Measurements from ENCODE around the gene FLNC.

DNA sequence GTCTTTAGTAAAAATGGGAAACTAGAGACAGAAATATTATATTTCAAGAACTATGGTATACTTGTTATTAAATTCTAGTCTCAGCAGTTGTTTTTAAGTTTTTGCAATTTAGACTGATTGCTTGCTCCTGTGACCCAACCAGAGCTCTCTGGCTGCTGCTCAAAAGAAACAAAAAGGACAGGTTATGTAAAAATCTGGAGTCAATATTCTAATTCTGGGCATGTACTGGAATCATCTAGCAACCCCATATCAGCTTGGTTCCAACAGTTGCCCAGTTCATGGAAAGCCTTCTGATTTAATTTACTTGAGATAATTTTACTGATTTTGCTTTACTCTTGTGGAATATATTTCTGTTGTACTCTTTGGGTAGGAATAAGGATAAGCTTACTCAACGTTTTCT is 70.0 kb downstream of the FLNC start:
- TF ChIP-seq POLR2A (IDR thresholded peaks at IDR 0.05) (no peak), POLR2AphosphoS5 (IDR thresholded peaks at IDR 0.05) (no peak)
- TF ChIP-seq, protein P1, sequence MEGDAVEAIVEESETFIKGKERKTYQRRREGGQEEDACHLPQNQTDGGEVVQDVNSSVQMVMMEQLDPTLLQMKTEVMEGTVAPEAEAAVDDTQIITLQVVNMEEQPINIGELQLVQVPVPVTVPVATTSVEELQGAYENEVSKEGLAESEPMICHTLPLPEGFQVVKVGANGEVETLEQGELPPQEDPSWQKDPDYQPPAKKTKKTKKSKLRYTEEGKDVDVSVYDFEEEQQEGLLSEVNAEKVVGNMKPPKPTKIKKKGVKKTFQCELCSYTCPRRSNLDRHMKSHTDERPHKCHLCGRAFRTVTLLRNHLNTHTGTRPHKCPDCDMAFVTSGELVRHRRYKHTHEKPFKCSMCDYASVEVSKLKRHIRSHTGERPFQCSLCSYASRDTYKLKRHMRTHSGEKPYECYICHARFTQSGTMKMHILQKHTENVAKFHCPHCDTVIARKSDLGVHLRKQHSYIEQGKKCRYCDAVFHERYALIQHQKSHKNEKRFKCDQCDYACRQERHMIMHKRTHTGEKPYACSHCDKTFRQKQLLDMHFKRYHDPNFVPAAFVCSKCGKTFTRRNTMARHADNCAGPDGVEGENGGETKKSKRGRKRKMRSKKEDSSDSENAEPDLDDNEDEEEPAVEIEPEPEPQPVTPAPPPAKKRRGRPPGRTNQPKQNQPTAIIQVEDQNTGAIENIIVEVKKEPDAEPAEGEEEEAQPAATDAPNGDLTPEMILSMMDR (IDR thresholded peaks at IDR 0.05 in 8 of 11, conservative IDR thresholded peaks at IDR 0.05 in 3 of 11): no peak
